RWPE1 (cell line): ENCODE results near the gene AP4E1.
"Not testable (repeated sequence)": the region's sequence is repeated elsewhere in the genome, so short reads cannot be mapped to it uniquely, and the experiment has no call there.

Experiments
- CTCF ChIA-PET: fragments of 350-600 bp; sonication (Branson Sonifier 250); formaldehyde crosslinking; extraction: SDS; loops from one replicate; lab custom pipeline; 2021; lab: Yijun Ruan, JAX
- POLR2A ChIA-PET: fragments of 400-600 bp; formaldehyde crosslinking; extraction: SDS; loops from one replicate; lab custom pipeline; 2020; ENCODE audit warnings: antibody characterized with exemption; ENCODE audit not compliant: low non-redundant PET; lab: Yijun Ruan, JAX
- DNase-seq: peaks from one replicate; pipeline ENCODE4 v3.0.0; 2012; ENCODE audit warnings: low spot score
- H3K27ac ChIP-seq: fragments of 450-650 bp; 2 replicates; pipeline ENCODE4 v1.5.1; 2017
- TF ChIP-seq, protein P1 (sequence below): fragments of 450-650 bp; conservative IDR thresholded peaks from 2 replicates; pipeline ENCODE4 v1.5.1; 2017; ENCODE audit warnings: low read depth, mild to moderate bottlenecking

Gene AP4E1

GRCh38 chr15:50911621-50912020 is 3.1 kb downstream of the AP4E1 start:
- DNase-seq = no peak
- CTCF ChIA-PET = no interaction called here

DNA sequence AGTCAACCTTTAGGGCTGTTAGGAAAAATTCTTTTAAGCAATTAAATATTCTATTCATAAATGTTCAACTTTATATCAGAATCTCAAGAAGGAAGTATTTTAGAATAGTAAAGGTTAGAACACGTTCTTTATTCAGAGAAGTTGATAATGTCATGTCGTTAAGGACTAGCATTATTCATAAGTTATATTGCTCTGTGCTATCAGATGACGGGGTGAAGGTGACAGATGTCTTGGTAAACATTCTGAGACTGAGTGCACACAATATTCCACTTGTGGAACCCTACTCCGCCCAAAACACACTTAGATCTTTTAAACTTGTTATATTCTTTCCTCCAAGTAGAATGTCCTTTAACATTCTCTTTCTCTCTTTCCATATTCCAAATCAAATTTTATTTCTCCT is 7.9 kb downstream of the AP4E1 start:
- CTCF ChIA-PET = no interaction called here
- DNase-seq = no peak

More at GRCh38 chr15:50911621-50912020, 3.1 kb downstream of the AP4E1 start:
- H3K27ac ChIP-seq = peak overlapping the region; percentile 100
- POLR2A ChIA-PET = no interaction called here
- TF ChIP-seq, protein P1, sequence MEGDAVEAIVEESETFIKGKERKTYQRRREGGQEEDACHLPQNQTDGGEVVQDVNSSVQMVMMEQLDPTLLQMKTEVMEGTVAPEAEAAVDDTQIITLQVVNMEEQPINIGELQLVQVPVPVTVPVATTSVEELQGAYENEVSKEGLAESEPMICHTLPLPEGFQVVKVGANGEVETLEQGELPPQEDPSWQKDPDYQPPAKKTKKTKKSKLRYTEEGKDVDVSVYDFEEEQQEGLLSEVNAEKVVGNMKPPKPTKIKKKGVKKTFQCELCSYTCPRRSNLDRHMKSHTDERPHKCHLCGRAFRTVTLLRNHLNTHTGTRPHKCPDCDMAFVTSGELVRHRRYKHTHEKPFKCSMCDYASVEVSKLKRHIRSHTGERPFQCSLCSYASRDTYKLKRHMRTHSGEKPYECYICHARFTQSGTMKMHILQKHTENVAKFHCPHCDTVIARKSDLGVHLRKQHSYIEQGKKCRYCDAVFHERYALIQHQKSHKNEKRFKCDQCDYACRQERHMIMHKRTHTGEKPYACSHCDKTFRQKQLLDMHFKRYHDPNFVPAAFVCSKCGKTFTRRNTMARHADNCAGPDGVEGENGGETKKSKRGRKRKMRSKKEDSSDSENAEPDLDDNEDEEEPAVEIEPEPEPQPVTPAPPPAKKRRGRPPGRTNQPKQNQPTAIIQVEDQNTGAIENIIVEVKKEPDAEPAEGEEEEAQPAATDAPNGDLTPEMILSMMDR = no peak

GRCh38 chr15:50919359-50919758 is 10.9 kb downstream of the AP4E1 start:
- DNase-seq, H3K27ac ChIP-seq, POLR2A ChIA-PET, CTCF ChIA-PET: not testable (repeated sequence)

More for the DNA sequence above, 7.9 kb downstream of the AP4E1 start:
- no peak overlapping the region for H3K27ac ChIP-seq
- TF ChIP-seq, protein P1 = no peak
- POLR2A ChIA-PET = no interaction called here

GRCh38 chr15:50925281-50925680 is 16.8 kb downstream of the AP4E1 start:
- TF ChIP-seq, protein P1 = no peak
- CTCF ChIA-PET = no interaction called here

GRCh38 chr15:50929062-50929461 is 20.6 kb downstream of the AP4E1 start:
- ChIA-PET CTCF (interaction anchor here (0.8 kb wide), 1 partner anchor 271 kb away, joined by 3 read pairs; no protein-coding TSS in a partner anchor), POLR2A (no interaction called here)
- H3K27ac ChIP-seq = no peak overlapping the region
- DNase-seq = no peak
- TF ChIP-seq, protein P1 = no peak

More at GRCh38 chr15:50925281-50925680, 16.8 kb downstream of the AP4E1 start:
- DNase-seq = no peak
- POLR2A ChIA-PET = no interaction called here
- H3K27ac ChIP-seq = no peak overlapping the region

- ChIA-PET CTCF (interaction anchor here (0.7 kb wide), 1 partner anchor 271 kb away, joined by 3 read pairs; no protein-coding TSS in a partner anchor), POLR2A (no interaction called here)
- DNase-seq = no peak
These were observed 22.3 kb downstream of the AP4E1 start for GRCh38 chr15:50930792-50931191.

GRCh38 chr15:50933341-50933740 is 24.9 kb downstream of the AP4E1 start:
- DNase-seq = no peak
- CTCF ChIA-PET = no interaction called here
- no peak overlapping the region for H3K27ac ChIP-seq
- TF ChIP-seq, protein P1 = no peak
- POLR2A ChIA-PET = no interaction called here

More at GRCh38 chr15:50930792-50931191, 22.3 kb downstream of the AP4E1 start:
- TF ChIP-seq, protein P1 = no peak
- no peak overlapping the region for H3K27ac ChIP-seq
